Lower lobe of right lung (tissue), 2 donors: Measurements from ENCODE around the gene SMIM38. TPM values are rescaled to one million over a fixed set of nuclear protein-coding genes. Genes with fewer than 3 reads are reported as not detected.

Source experiments
- ATAC-seq, 2 donors: fragments of 200-7000 bp; cut with Tn5 transposase; one replicate each; pipeline ENCODE4 v1.9.1; 2020 to 2022; ENCODE audit warnings: mild to moderate bottlenecking in 2 of 2, moderate library complexity in 2 of 2
- DNase-seq: peaks from one replicate; pipeline ENCODE4 v3.0.0-alpha.2; 2020
- H3K27ac ChIP-seq: fragments of 200-600 bp; one replicate; pipeline ENCODE4 v1.8.0; 2022
- H3K27me3 ChIP-seq: fragments of 200-600 bp; one replicate; pipeline ENCODE4 v1.8.0; 2022; ENCODE audit warnings: low read depth
- H3K36me3 ChIP-seq: fragments of 200-600 bp; one replicate; pipeline ENCODE4 v1.8.0; 2022; ENCODE audit warnings: mild to moderate bottlenecking
- H3K4me1 ChIP-seq: fragments of 200-600 bp; one replicate; pipeline ENCODE4 v1.8.0; 2022
- H3K4me3 ChIP-seq: fragments of 200-600 bp; one replicate; pipeline ENCODE4 v1.8.0; 2022; ENCODE audit warnings: mild to moderate bottlenecking
- H3K9me3 ChIP-seq: fragments of 200-600 bp; one replicate; pipeline ENCODE4 v1.8.0; 2022
- CTCF ChIP-seq: fragments of 200-600 bp; IDR thresholded peaks from one replicate; pipeline ENCODE4 v1.8.0; 2022; ENCODE audit warnings: antibody characterized with exemption, mild to moderate bottlenecking
- intact Hi-C: fragments of 100-400 bp; cut with DNase I; formaldehyde crosslinking; loops from one replicate; pipeline ENCODE4 v1.11.0; 2022
- total RNA-seq: library from RNA; stranded (reverse); fragmentation: NEBNext Ultra II Directional; extraction: Animal tissue kit (Norgen Biotek cat#: 25700); gene quantifications from one replicate; pipeline ENCODE4 v1.2.1, GENCODE V29; 2021
- donor health status: DM: no; HTN: yes; CAD: no; lungs with severe emphysema.

The SMIM38 gene
- total RNA-seq, 1 donor from 2014 or later, result not detected

GRCh38 chr11:69164824-69165223, 9.1 kb downstream of the SMIM38 start:
- H3K9me3 ChIP-seq, result no peaks in the 10 kb centered on the region
- H3K27me3 ChIP-seq, result no peaks in the 10 kb centered on the region
- TF ChIP-seq CTCF, result no peak
- intact Hi-C loops, result no loop called here
- H3K4me3 ChIP-seq, result no peak overlapping the region
- no peak for ATAC-seq
- no peak for DNase-seq
- H3K4me1 ChIP-seq, result peaks cover 10% of the 10 kb centered on the region
- no peak overlapping the region for H3K27ac ChIP-seq
- no peaks in the 10 kb centered on the region for H3K36me3 ChIP-seq

- no peaks in the 10 kb centered on the region for H3K9me3 ChIP-seq
- ATAC-seq, result no peak
- no peak for DNase-seq
- H3K27ac ChIP-seq, result no peak overlapping the region
- H3K36me3 ChIP-seq, result no peaks in the 10 kb centered on the region
- H3K4me3 ChIP-seq, result no peak overlapping the region
- intact Hi-C loops, result no loop called here
- H3K27me3 ChIP-seq, result no peaks in the 10 kb centered on the region
- H3K4me1 ChIP-seq, result peaks cover 10% of the 10 kb centered on the region
- TF ChIP-seq CTCF, result no peak
These were observed 10.0 kb downstream of the SMIM38 start for GRCh38 chr11:69165775-69166174.

- Histone ChIP-seq H3K4me1 (peaks cover 10% of the 10 kb centered on the region), H3K27me3 (no peaks in the 10 kb centered on the region), H3K9me3 (no peaks in the 10 kb centered on the region), H3K4me3 (no peak overlapping the region), H3K27ac (no peak overlapping the region), H3K36me3 (no peaks in the 10 kb centered on the region)
- no peak for TF ChIP-seq CTCF
- ATAC-seq (peak; percentile 58 to 63), DNase-seq (no peak)
- intact Hi-C loops, result no loop called here
These were observed 10.7 kb downstream of the SMIM38 start for GRCh38 chr11:69166218-69167115.

- intact Hi-C loops, result no loop called here
- Histone ChIP-seq H3K27ac (no peak overlapping the region), H3K36me3 (no peaks in the 10 kb centered on the region), H3K27me3 (no peaks in the 10 kb centered on the region), H3K4me3 (no peak overlapping the region), H3K4me1 (peaks cover 10% of the 10 kb centered on the region), H3K9me3 (no peaks in the 10 kb centered on the region)
- TF ChIP-seq CTCF, result no peak
- peak in 1 of 2 donors; percentile 19 for ATAC-seq
- no peak for DNase-seq
These were observed 11.6 kb downstream of the SMIM38 start for GRCh38 chr11:69167130-69167915.

GRCh38 chr11:69167916-69168691, 12.4 kb downstream of the SMIM38 start:
- no peaks in the 10 kb centered on the region for H3K9me3 ChIP-seq
- no peaks in the 10 kb centered on the region for H3K27me3 ChIP-seq
- no peaks in the 10 kb centered on the region for H3K36me3 ChIP-seq
- TF ChIP-seq CTCF, result no peak
- DNase-seq (no peak), ATAC-seq (peak; percentile 34 to 51)
- peaks cover 10% of the 10 kb centered on the region for H3K4me1 ChIP-seq
- H3K27ac ChIP-seq, result no peak overlapping the region
- no peak overlapping the region for H3K4me3 ChIP-seq
- intact Hi-C loops, result no loop called here
